ENCODE results near the gene MFSD2A.

Gene MFSD2A

GRCh38 chr1:40014253-40014706 is 59.3 kb downstream of the MFSD2A start:
- H3K4me3 ChIP-seq (ENCODE audit: low read depth, low read length): no peak overlapping the region
- no peak for TF ChIP-seq CTCF (IDR thresholded peaks at IDR 0.05; ENCODE audit: low read depth, low read length)

GRCh38 chr1:40014812-40015594 is 60.1 kb downstream of the MFSD2A start:
- no peak for TF ChIP-seq CTCF (IDR thresholded peaks at IDR 0.05; ENCODE audit: low read depth, low read length)
- H3K4me3 ChIP-seq (ENCODE audit: low read depth, low read length): no peak overlapping the region

GRCh38 chr1:40017951-40018575 is 63.1 kb downstream of the MFSD2A start:
- TF ChIP-seq CTCF (IDR thresholded peaks at IDR 0.05; ENCODE audit: low read depth, low read length): no peak
- no peak overlapping the region for H3K4me3 ChIP-seq (ENCODE audit: low read depth, low read length)

Measured in WI38 (cell line).